ENCODE data around the gene MISP. TPM values are rescaled to one million over a fixed set of nuclear protein-coding genes. Genes with fewer than 3 reads are reported as not detected.

The MISP gene
- total and polyA plus RNA-seq, 10 of the 15 experiments (the other 5 are each of a cell fraction or from before 2014, with no cell fraction given): not detected

- CTCF ChIA-PET: no interaction called here
- POLR2A ChIA-PET: no interaction called here
- no TSS peak for BruUV-seq (replicated peaks)
- Histone ChIP-seq H4K20me1 (ENCODE audit: control insufficient read depth, insufficient read depth) (no peaks in the 10 kb centered on the region), H3K27me3 (replicated peaks in 1 of 2; ENCODE audit: control insufficient read depth in 2 of 2, insufficient read depth in 2 of 2, low read length in 1 of 2) (no peaks in the 10 kb centered on the region; a peak in 1 of 4 replicates), H3K36me3 (ENCODE audit: control insufficient read depth in 2 of 2, insufficient read depth in 2 of 2, low read length in 1 of 2) (no peaks in the 10 kb centered on the region), H3K4me2 (ENCODE audit: control insufficient read depth, insufficient read depth) (no peak overlapping the region), H3K4me3 (no peak overlapping the region), H2AFZ (ENCODE audit: control insufficient read depth, low read depth, low read length) (no peak overlapping the region), H3K9ac (ENCODE audit: control insufficient read depth, insufficient read depth, low read length) (no peak overlapping the region), H3K9me3 (replicated peaks; ENCODE audit: control insufficient read depth, insufficient read depth, low read length) (no peaks in the 10 kb centered on the region), H3K79me2 (ENCODE audit: control insufficient read depth, insufficient read depth, low read length) (no peaks in the 10 kb centered on the region; the same call in 1 of the 2 replicates), H3K4me1 (ENCODE audit: control insufficient read depth, insufficient read depth, low read length) (no peaks in the 10 kb centered on the region), H3K27ac (ENCODE audit: control insufficient read depth, insufficient read depth) (no peak overlapping the region)
- FAIRE-seq (no peak), DNase-seq (ENCODE audit: low read depth, low spot score) (no peak), ATAC-seq (no peak)
- no peak for TF ChIP-seq PAX5 (IDR thresholded peaks at IDR 0.05; ENCODE audit: borderline replicate concordance, low read depth, low read length)
- no peak for TF ChIP-seq SUZ12 (IDR thresholded peaks at IDR 0.05; ENCODE audit: unreplicated experiment)
- TF ChIP-seq NR2C1 (IDR thresholded peaks at IDR 0.05): no peak
- SMC1A ChIA-PET (ENCODE audit: uncharacterized antibody, unreplicated experiment): no interaction called here
- intact Hi-C loops (cut with micrococcal nuclease; ENCODE audit: unreplicated experiment): no loop called here
- RAD21 ChIA-PET (ENCODE audit: unreplicated experiment): no interaction called here
- 3% methylated on average over 3 of the region's 8 CpGs for WGBS (ENCODE audit: insufficient coverage, insufficient replicate concordance, low lambda C conversion rate, missing lambda C conversion rate)
- in situ Hi-C loops (cut with MboI): no loop called here
These were observed 40.8 kb downstream of the MISP start for GRCh38 chr19:791567-792305.

- Histone ChIP-seq H3K4me3 (no peak overlapping the region), H3K27ac (ENCODE audit: control insufficient read depth, insufficient read depth) (no peak overlapping the region), H3K79me2 (ENCODE audit: control insufficient read depth, insufficient read depth, low read length) (no peaks in the 10 kb centered on the region; the same call in 1 of the 2 replicates), H3K9me3 (replicated peaks; ENCODE audit: control insufficient read depth, insufficient read depth, low read length) (no peaks in the 10 kb centered on the region), H4K20me1 (ENCODE audit: control insufficient read depth, insufficient read depth) (no peaks in the 10 kb centered on the region), H2AFZ (ENCODE audit: control insufficient read depth, low read depth, low read length) (no peak overlapping the region), H3K4me1 (ENCODE audit: control insufficient read depth, insufficient read depth, low read length) (no peaks in the 10 kb centered on the region), H3K9ac (ENCODE audit: control insufficient read depth, insufficient read depth, low read length) (no peak overlapping the region), H3K27me3 (replicated peaks in 1 of 2; ENCODE audit: control insufficient read depth in 2 of 2, insufficient read depth in 2 of 2, low read length in 1 of 2) (no peaks in the 10 kb centered on the region; a peak in 1 of 4 replicates), H3K4me2 (ENCODE audit: control insufficient read depth, insufficient read depth) (no peak overlapping the region), H3K36me3 (ENCODE audit: control insufficient read depth in 2 of 2, insufficient read depth in 2 of 2, low read length in 1 of 2) (no peaks in the 10 kb centered on the region)
- SMC1A ChIA-PET (ENCODE audit: uncharacterized antibody, unreplicated experiment): no interaction called here
- RAD21 ChIA-PET (ENCODE audit: unreplicated experiment): no interaction called here
- in situ Hi-C loops (cut with MboI) (no loop called here), intact Hi-C loops (cut with micrococcal nuclease; ENCODE audit: unreplicated experiment) (no loop called here)
- DNase-seq (ENCODE audit: low read depth, low spot score) (no peak), ATAC-seq (no peak), FAIRE-seq (no peak)
- TF ChIP-seq SUZ12 (IDR thresholded peaks at IDR 0.05; ENCODE audit: unreplicated experiment): no peak
- no peak for TF ChIP-seq GATAD2B (conservative IDR thresholded peaks at IDR 0.05; ENCODE audit: low read depth)
- no peak for TF ChIP-seq TCF7 (IDR thresholded peaks at IDR 0.05; ENCODE audit: borderline replicate concordance)
- TF ChIP-seq DPF2 (IDR thresholded peaks at IDR 0.05): no peak
- no peak for TF ChIP-seq ZBTB33 (IDR thresholded peaks at IDR 0.05)
- WGBS (ENCODE audit: insufficient coverage, insufficient replicate concordance, low lambda C conversion rate, missing lambda C conversion rate): 57% methylated on average over 16 of the region's 16 CpGs
- CTCF ChIA-PET: no interaction called here
- no TSS peak for BruUV-seq (replicated peaks)
- POLR2A ChIA-PET: interaction anchor here (0.9 kb wide), 1 partner anchor 274 kb away, joined by 3 read pairs; the partner anchor contains the start of gene ARHGAP45
These were observed 41.5 kb downstream of the MISP start for GRCh38 chr19:792306-792885.

All from GM12878 (cell line).